T1000 (cell line): Measurements from ENCODE around the gene ATF6.

Source experiments
- DNase-seq: peaks from one replicate; lab custom pipeline; 2025; ENCODE audit warnings: mixed read lengths; lab: John Stamatoyannopoulos, UW

The ATF6 gene

GRCh38 chr1:161899091-161899490, 133.0 kb downstream of the ATF6 start:
- no peak for DNase-seq

- no peak for DNase-seq
Observed at GRCh38 chr1:161900160-161900559, 134.0 kb downstream of the ATF6 start.

- DNase-seq: no peak
Observed at GRCh38 chr1:161902182-161902581, 136.1 kb downstream of the ATF6 start.

- DNase-seq: no peak
Observed at GRCh38 chr1:161905269-161905884, 139.3 kb downstream of the ATF6 start.

GRCh38 chr1:161907265-161907664, 141.1 kb downstream of the ATF6 start:
- DNase-seq: no peak

- DNase-seq: no peak
Observed at GRCh38 chr1:161908264-161908663, 142.1 kb downstream of the ATF6 start.

GRCh38 chr1:161910604-161911003, 144.5 kb downstream of the ATF6 start:
- DNase-seq: no peak

- no peak for DNase-seq
Observed at GRCh38 chr1:161913482-161914140, 147.5 kb downstream of the ATF6 start.

GRCh38 chr1:161914595-161914994, 148.5 kb downstream of the ATF6 start:
- DNase-seq: no peak

GRCh38 chr1:161915051-161915503, 149.0 kb downstream of the ATF6 start:
- no peak for DNase-seq

GRCh38 chr1:161915978-161916377, 149.9 kb downstream of the ATF6 start:
- no peak for DNase-seq

- no peak for DNase-seq
Observed at GRCh38 chr1:161919229-161919628, 153.1 kb downstream of the ATF6 start.

GRCh38 chr1:161921491-161921890, 155.4 kb downstream of the ATF6 start:
- no peak for DNase-seq

GRCh38 chr1:161921990-161922389, 155.9 kb downstream of the ATF6 start:
- no peak for DNase-seq

- DNase-seq: no peak
Observed at GRCh38 chr1:161928056-161928455, 161.9 kb downstream of the ATF6 start.

GRCh38 chr1:161929137-161929536, 163.0 kb downstream of the ATF6 start:
- no peak for DNase-seq

- DNase-seq: no peak
Observed at GRCh38 chr1:161930064-161930463, 163.9 kb downstream of the ATF6 start.

GRCh38 chr1:161932668-161933067, 166.5 kb downstream of the ATF6 start:
- DNase-seq: no peak

- DNase-seq: no peak
Observed at GRCh38 chr1:161933592-161934588, 167.8 kb downstream of the ATF6 start.

- DNase-seq: no peak
Observed at GRCh38 chr1:161935264-161935663, 169.1 kb downstream of the ATF6 start.

- no peak for DNase-seq
Observed at GRCh38 chr1:161936786-161937185, 170.7 kb downstream of the ATF6 start.

GRCh38 chr1:161940866-161941591, 174.9 kb downstream of the ATF6 start:
- DNase-seq: no peak
